HepG2 (cell line): Measurements from ENCODE around the gene ZNF8. TPM values are rescaled to one million over a fixed set of nuclear protein-coding genes. Genes with fewer than 3 reads are reported as not detected.

ENCODE experiments used
- ATAC-seq: fragments of 200-7000 bp; cut with Tn5 transposase; 3 replicates; pipeline ENCODE4 v1.9.1; 2020; ENCODE audit warnings: mild to moderate bottlenecking, moderate library complexity
- BruUV-seq: library from RNA; stranded (reverse); fragments of 400-500 nt; replicated peaks from 2 replicates; lab custom pipeline; 2021; lab: Mats Ljungman, UMichigan
- CTCF ChIA-PET: fragments of 300-600 bp; formaldehyde crosslinking; extraction: SDS; loops from one replicate; lab custom pipeline; 2021; ENCODE audit warnings: low total read pairs, inconsistent platforms, low intra/inter-chr PET ratio; lab: Yijun Ruan, JAX
- POLR2A ChIA-PET: fragments of 350-600 bp; sonication (Branson Sonifier 250); formaldehyde crosslinking; loops from one replicate; lab custom pipeline; 2020; ENCODE audit warnings: antibody characterized with exemption, inconsistent platforms; lab: Yijun Ruan, JAX
- DNase-seq: peaks from one replicate; pipeline ENCODE4 v3.0.0-alpha.2; 2015; ENCODE audit warnings: low spot score
- FAIRE-seq: peaks from 3 replicates; lab custom pipeline; 2011; peaks lifted over from hg19 to GRCh38; lab: Jason Lieb, UNC
- H2AFZ ChIP-seq: one replicate; pipeline ENCODE4 v1.6.1; 2011; ENCODE audit warnings: low read length, inconsistent platforms
- H3K27ac ChIP-seq: fragments of 300-600 bp; 3 replicates; pipeline ENCODE4 v1.8.0; 2011; ENCODE audit warnings: mixed run types, mild to moderate bottlenecking, mixed read lengths, low read length, inconsistent platforms; ENCODE audit not compliant: insufficient read depth; ENCODE audit errors: extremely low read length
- H3K27me3 ChIP-seq, 2 experiments: fragments of 200-600 bp in 1 of 2; 2 replicates in 1 of 2; 3 replicates in 1 of 2; pipeline versions ENCODE4 v1.6.0 to v1.8.0; 2011; ENCODE audit warnings: low read length in 2 of 2, mild to moderate bottlenecking in 2 of 2, moderate library complexity in 2 of 2, inconsistent platforms in 1 of 2; ENCODE audit not compliant: insufficient read depth in 2 of 2, control insufficient read depth in 1 of 2
- H3K36me3 ChIP-seq, 2 experiments: fragments of 200-600 bp in 1 of 2; replicated peaks in 1 of 2; 2 replicates in 1 of 2; 3 replicates in 1 of 2; pipeline versions ENCODE4 v1.5.1 to v1.8.0; 2011; ENCODE audit warnings: low read length in 2 of 2, inconsistent platforms in 1 of 2; ENCODE audit not compliant: insufficient read depth in 2 of 2, control insufficient read depth in 1 of 2
- H3K4me1 ChIP-seq: 2 replicates; pipeline ENCODE4 v1.5.1; 2012; ENCODE audit warnings: low read length, inconsistent platforms; ENCODE audit not compliant: insufficient read depth
- H3K4me2 ChIP-seq: 2 replicates; pipeline ENCODE4 v1.6.0; 2011; ENCODE audit warnings: low read depth, low read length, inconsistent platforms
- H3K4me3 ChIP-seq, 3 experiments: fragments of 200-600 bp in 1 of 3; sonication (generic), shearing (Covaris generic) in 1 of 3; replicated peaks in 1 of 3; 2 replicates each; pipeline ENCODE4 v1.5.1; 2011 to 2016; ENCODE audit warnings: low read length in 3 of 3, inconsistent platforms in 2 of 3, low read depth in 2 of 3, mild to moderate bottlenecking in 2 of 3, control low read depth in 1 of 3, mixed read lengths in 1 of 3; ENCODE audit not compliant: insufficient read depth in 1 of 3
- H3K79me2 ChIP-seq: one replicate; pipeline ENCODE4 v1.6.1; 2011; ENCODE audit warnings: low read length, inconsistent platforms; ENCODE audit not compliant: insufficient read depth
- H3K9ac ChIP-seq: 2 replicates; pipeline ENCODE4 v1.6.0; 2011; ENCODE audit warnings: mild to moderate bottlenecking, low read depth, low read length, inconsistent platforms; ENCODE audit not compliant: insufficient read depth
- H3K9me3 ChIP-seq: 2 replicates; pipeline ENCODE4 v1.5.1; 2012; ENCODE audit warnings: mild to moderate bottlenecking, low read length
- H4K20me1 ChIP-seq: 2 replicates; pipeline ENCODE4 v1.6.0; 2011; ENCODE audit warnings: inconsistent platforms, mild to moderate bottlenecking, low read length, moderate library complexity; ENCODE audit not compliant: insufficient read depth
- ATM ChIP-seq: fragments of 450-650 bp; IDR thresholded peaks from 2 replicates; pipeline ENCODE4 v1.7.1; 2017; ENCODE audit warnings: mild to moderate bottlenecking, borderline replicate concordance
- CHD4 ChIP-seq: fragments of 200-600 bp; sonication (generic); IDR thresholded peaks from 2 replicates; pipeline ENCODE4 v1.7.0; 2017; ENCODE audit warnings: mild to moderate bottlenecking, low read length, borderline replicate concordance
- DR1 ChIP-seq: sonication (generic); formaldehyde crosslinking; IDR thresholded peaks from 2 replicates; pipeline ENCODE4 v1.8.0; 2021; ENCODE audit warnings: mild to moderate bottlenecking, missing genetic modification reagents, inconsistent platforms
- KIAA2018 ChIP-seq: sonication (generic); formaldehyde crosslinking; IDR thresholded peaks from 2 replicates; pipeline ENCODE4 v1.5.0; 2020; ENCODE audit warnings: mild to moderate bottlenecking, missing genetic modification reagents, borderline replicate concordance
- MIER2 ChIP-seq: IDR thresholded peaks from 2 replicates; pipeline ENCODE4 v1.6.1; 2016; ENCODE audit warnings: missing biosample characterization, missing genetic modification reagents
- MXD3 ChIP-seq: IDR thresholded peaks from 2 replicates; pipeline ENCODE4 v1.6.1; 2016; ENCODE audit warnings: mild to moderate bottlenecking, missing biosample characterization, missing genetic modification reagents
- NFYB ChIP-seq: sonication (generic); formaldehyde crosslinking; IDR thresholded peaks from 2 replicates; pipeline ENCODE4 v1.4.0; 2020; ENCODE audit warnings: missing genetic modification reagents
- ZBTB38 ChIP-seq: sonication (generic); formaldehyde crosslinking; IDR thresholded peaks from 2 replicates; pipeline ENCODE4 v1.5.1; 2020; ENCODE audit warnings: mild to moderate bottlenecking, missing genetic modification reagents
- ZBTB42 ChIP-seq: sonication (generic); formaldehyde crosslinking; IDR thresholded peaks from 2 replicates; pipeline ENCODE4 v1.5.0; 2020; ENCODE audit warnings: mild to moderate bottlenecking, missing genetic modification reagents
- ZBTB7A ChIP-seq: sonication (generic); formaldehyde crosslinking; IDR thresholded peaks from 2 replicates; pipeline ENCODE4 v1.8.0; 2022; ENCODE audit warnings: mild to moderate bottlenecking, missing genetic modification reagents
- ZKSCAN1 ChIP-seq: fragments of 150-350 bp; IDR thresholded peaks from 2 replicates; pipeline ENCODE4 v1.6.1; 2014; ENCODE audit warnings: low read length
- ZNF274 ChIP-seq: sonication (generic); formaldehyde crosslinking; IDR thresholded peaks from 2 replicates; pipeline ENCODE4 v1.5.1; 2020; ENCODE audit warnings: mild to moderate bottlenecking, missing genetic modification reagents
- ZNF362 ChIP-seq: sonication (generic); formaldehyde crosslinking; IDR thresholded peaks from 2 replicates; pipeline ENCODE4 v1.4.0; 2020; ENCODE audit warnings: missing genetic modification reagents, mild to moderate bottlenecking, borderline replicate concordance
- ZNF557 ChIP-seq: sonication (generic); formaldehyde crosslinking; IDR thresholded peaks from 2 replicates; pipeline ENCODE4 v1.4.0; 2020; ENCODE audit warnings: missing genetic modification reagents
- ZNF572 ChIP-seq: sonication (generic); formaldehyde crosslinking; IDR thresholded peaks from 2 replicates; pipeline ENCODE4 v1.5.1; 2020; ENCODE audit warnings: mild to moderate bottlenecking, missing genetic modification reagents
- ZNF672 ChIP-seq: sonication (generic); formaldehyde crosslinking; IDR thresholded peaks from 2 replicates; pipeline ENCODE4 v1.8.1; 2022; ENCODE audit warnings: missing genetic modification reagents
- WGBS: methylation state at CpG from one replicate; pipeline ENCODE4 v1.1.6; 2017; ENCODE audit warnings: low lambda C conversion rate; 5-methylcytosine and 5-hydroxymethylcytosine counted together
- in situ Hi-C: cut with HindIII; loops from 2 replicates; pipeline ENCODE4 v1.10.0; 2017; ENCODE audit warnings: low pct_unique_long_range_greater_than_20kb; ENCODE audit not compliant: extremely low pct_ligation_motif_present
- intact Hi-C: fragments of 100-400 bp; cut with micrococcal nuclease; formaldehyde crosslinking; loops from one replicate; pipeline ENCODE4 v1.10.0; 2022; ENCODE audit not compliant: unreplicated experiment
- polyA plus RNA-seq, 8 experiments: library from polyadenylated mRNA; depleted of rRNA in 3 of 8; stranded (reverse) in 7 of 8; unstranded in 1 of 8; fragments of >200 nt; fragmentation: Illumina TruSeq in 4 of 8; extraction: Trizol in 4 of 8; gene quantifications; 2 replicates each; pipeline versions ENCODE4 v1.2.1 to v1.2.3, GENCODE V29; 2011 to 2016; ENCODE audit warnings: low read depth in 4 of 8, missing spikeins in 1 of 8, mixed read lengths in 1 of 8; ENCODE audit not compliant: insufficient read depth in 1 of 8
- total RNA-seq, 5 experiments: library from RNA; depleted of rRNA; stranded (reverse); fragments of >200 nt; fragmentation: Illumina TruSeq; extraction: Trizol; gene quantifications; 2 replicates each; pipeline ENCODE4 v1.2.3, GENCODE V29; 2016; ENCODE audit warnings: low read depth in 1 of 5

ZNF8 gene
- total and polyA plus RNA-seq, 2 of the 13 experiments (the other 11 are each of a cell fraction or from before 2014, with no cell fraction given): 3.1 to 3.3 TPM

- POLR2A ChIA-PET: interaction anchor here (1.2 kb wide), 1 partner anchor 33 kb away, joined by 4 read pairs; no protein-coding TSS in a partner anchor
- TF ChIP-seq KIAA2018 (CRISPR knock-in tag) (no peak), MXD3 (CRISPR knock-in tag) (no peak), ZNF672 (CRISPR knock-in tag) (no peak), ZKSCAN1 (no peak), ZBTB42 (no peak), CHD4 (no peak), ZNF362 (CRISPR knock-in tag) (no peak), ZNF557 (CRISPR knock-in tag) (no peak), ZNF572 (no peak), ZBTB38 (CRISPR knock-in tag) (0 out of 2 replicates have a peak, but pooled peaks have one; percentile 42), ATM (no peak), ZNF274 (no peak), DR1 (CRISPR knock-in tag) (no peak), ZBTB7A (no peak), MIER2 (CRISPR knock-in tag) (0 out of 2 replicates have a peak, but pooled peaks have one; percentile 26), NFYB (CRISPR knock-in tag) (no peak)
Measured at GRCh38 chr19:58328999-58329398, 50.2 kb downstream of the ZNF8 start.

More at GRCh38 chr19:58328999-58329398, 50.2 kb downstream of the ZNF8 start:
- no TSS peak for BruUV-seq
- H3K4me3 ChIP-seq: no peak overlapping the region
- H2AFZ ChIP-seq: no peak overlapping the region
- WGBS: 38% methylated on average over 10 of the region's 10 CpGs
- in situ Hi-C loops: no loop called here
- H3K27ac ChIP-seq: no peak overlapping the region
- no peaks in the 10 kb centered on the region for H3K36me3 ChIP-seq
- ATAC-seq: no peak
- no peak overlapping the region for H3K9ac ChIP-seq
- H3K4me1 ChIP-seq: peaks cover 41% of the 10 kb centered on the region
- H3K27me3 ChIP-seq: no peaks in the 10 kb centered on the region; a peak in 1 of 5 replicates
- DNase-seq: no peak
- no peaks in the 10 kb centered on the region for H3K9me3 ChIP-seq
- CTCF ChIA-PET: interaction anchor here (1.5 to 1.7 kb wide), 2 partner anchors 43 to 191 kb away, joined by 4 to 11 read pairs; partner anchors contain the start of gene ZBTB45
- intact Hi-C loops: loop anchor here (5.0 kb wide), 4 partner anchors 78 to 188 kb away; partner anchors contain the start of genes ZBTB45, ZNF274, ZNF324 and ZNF584
- peak; percentile 68 for FAIRE-seq
- H3K4me2 ChIP-seq: peak overlapping the region; percentile 91
- H4K20me1 ChIP-seq: no peaks in the 10 kb centered on the region
- H3K79me2 ChIP-seq: peaks cover 22% of the 10 kb centered on the region
